Non-pigmented ciliary epithelial cell (primary cell): Measurements from ENCODE around the gene AKR7A3.
"Not testable (repeated sequence)": the region's sequence is repeated elsewhere in the genome, so short reads cannot be mapped to it uniquely, and the experiment has no call there.

ENCODE experiments used
- DNase-seq: peaks from one replicate; pipeline ENCODE4 v3.0.0-alpha.2; 2010; ENCODE audit warnings: low read depth

Gene AKR7A3

DNA sequence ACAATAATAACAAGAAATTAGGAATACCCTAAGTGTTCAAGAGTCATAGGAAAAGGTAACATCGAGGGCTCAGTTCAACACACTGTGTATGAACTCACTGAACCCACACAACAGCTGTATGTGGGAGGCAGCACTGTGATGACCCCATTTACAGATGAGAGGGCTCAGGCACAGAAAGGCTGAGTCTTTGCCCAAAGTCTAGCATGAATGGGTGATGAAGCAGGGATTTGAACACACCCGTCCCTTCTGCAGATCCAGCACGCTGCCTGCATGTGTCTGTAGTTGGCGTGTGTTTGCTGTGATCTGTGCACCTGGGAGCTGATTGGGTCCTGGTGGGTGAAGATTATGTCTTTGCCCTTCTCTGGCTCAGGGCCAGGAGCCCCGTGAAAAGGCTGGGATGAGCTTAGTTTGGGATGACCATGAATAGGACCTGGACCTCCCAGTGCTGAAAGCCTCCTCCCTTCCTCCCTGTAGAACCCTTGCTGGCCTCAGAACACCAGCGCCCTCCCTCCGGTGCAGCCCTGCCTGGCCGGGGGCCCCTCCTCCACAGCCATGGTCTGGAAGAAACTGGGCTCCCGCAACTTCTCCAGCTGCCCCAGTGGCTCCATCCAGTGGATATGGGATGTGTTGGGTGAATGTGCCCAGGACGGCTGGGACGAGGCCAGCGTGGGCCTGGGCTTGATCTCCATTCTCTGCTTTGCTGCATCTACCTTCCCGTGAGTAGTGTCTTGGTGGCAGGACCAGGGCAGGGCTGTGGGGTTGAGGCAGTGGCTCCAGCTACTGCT lies 28.7 kb upstream of the AKR7A3 start:
- no peak for DNase-seq

DNA sequence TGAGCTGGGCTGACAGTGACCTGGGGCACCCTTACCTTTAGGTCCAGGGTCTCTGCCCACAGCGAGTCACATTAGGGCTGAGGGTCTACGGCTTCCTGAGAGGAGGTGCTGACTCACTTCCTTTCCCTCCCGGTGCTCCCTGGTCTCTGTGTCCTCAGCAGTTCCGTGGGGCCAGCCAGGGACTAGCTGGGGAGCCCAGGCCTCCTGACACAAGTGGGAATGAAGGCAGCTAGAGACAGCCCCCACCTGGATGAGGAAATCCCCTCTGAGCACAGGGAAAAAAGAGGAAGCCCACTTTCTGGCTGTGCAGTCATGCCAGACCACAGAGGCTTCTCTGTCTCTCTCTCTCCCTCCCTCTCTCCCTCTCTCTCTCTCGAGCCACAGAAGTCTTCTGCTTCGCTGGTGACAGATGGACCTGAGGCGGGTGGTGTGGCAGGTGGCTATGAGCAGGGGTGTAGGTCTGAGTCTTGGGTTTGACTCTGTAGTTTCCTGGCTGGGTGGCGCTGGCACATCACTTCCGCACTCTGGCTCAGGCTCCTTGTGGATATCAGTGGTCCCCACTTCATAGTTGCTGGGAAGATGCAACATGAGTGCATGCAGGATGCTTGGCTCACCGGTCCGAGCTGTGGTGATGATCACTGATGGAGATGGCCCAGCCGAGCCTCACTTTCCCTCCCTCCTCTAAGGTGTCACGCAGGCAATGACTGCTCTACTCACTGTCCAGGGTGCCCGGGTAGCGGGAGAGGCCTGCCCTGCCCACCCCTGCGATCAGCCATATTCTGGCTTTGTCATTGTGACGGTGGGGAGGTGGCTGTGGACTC lies 27.0 kb upstream of the AKR7A3 start:
- DNase-seq, result no peak

DNA sequence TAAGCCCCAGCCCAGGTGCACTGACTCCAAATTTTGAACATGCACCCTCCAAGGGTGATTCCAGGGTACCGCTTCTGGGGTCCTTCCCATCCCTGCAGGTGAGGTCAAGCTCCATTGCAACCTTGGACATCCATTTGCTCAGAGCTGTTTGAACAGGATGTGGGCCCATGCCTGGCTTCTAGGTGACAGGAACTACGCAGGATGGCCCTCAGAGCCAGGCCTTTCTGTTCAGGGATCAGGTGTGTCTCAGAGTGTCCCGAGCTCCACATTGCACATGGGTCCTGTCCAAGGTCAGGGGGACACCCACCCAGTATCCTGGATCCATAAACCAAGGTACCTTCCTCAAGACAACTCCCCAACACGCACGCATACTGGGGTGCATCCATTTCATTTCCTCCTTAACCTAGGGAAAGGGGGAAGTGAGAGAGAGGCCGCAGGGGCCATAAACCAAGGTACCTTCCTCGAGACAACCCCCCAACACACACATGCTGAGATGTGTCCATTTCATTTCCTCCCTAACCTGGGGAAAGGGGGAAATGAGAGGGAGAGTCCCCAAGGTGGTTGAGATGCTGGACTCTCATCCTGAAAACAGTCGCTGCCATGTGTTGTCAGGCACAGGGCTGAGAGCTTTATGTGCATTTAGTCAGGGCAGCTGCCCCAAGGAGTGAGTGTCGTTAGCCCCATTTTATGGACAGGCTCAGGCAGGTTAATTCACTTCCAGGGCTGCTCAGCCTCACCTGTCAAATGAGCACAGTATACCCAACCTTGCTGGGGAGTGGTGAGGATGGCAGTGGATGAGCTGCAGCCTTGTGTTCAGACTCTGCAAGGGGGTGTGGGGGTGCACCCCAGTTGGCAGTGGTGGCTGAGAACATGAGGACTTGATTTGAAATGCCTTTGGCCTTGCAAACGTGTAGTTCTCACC lies 25.7 kb upstream of the AKR7A3 start:
- DNase-seq, result no peak

DNA sequence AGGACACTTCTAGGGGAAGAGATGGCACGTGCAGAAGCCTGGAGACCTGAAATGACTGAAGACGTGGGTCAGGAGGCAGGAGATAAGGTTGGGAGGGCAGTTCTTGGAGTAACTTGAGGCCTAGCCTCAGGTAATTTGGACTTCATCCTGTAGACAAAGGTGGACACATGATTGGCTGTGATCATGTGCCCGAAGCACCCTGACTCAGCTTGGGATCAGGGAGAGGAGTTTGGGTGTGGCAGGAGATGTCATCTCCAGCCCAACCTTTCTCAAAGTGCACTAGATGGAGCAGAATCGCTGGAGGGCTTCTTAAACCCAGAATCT lies 25.0 kb upstream of the AKR7A3 start:
- no peak for DNase-seq

DNA sequence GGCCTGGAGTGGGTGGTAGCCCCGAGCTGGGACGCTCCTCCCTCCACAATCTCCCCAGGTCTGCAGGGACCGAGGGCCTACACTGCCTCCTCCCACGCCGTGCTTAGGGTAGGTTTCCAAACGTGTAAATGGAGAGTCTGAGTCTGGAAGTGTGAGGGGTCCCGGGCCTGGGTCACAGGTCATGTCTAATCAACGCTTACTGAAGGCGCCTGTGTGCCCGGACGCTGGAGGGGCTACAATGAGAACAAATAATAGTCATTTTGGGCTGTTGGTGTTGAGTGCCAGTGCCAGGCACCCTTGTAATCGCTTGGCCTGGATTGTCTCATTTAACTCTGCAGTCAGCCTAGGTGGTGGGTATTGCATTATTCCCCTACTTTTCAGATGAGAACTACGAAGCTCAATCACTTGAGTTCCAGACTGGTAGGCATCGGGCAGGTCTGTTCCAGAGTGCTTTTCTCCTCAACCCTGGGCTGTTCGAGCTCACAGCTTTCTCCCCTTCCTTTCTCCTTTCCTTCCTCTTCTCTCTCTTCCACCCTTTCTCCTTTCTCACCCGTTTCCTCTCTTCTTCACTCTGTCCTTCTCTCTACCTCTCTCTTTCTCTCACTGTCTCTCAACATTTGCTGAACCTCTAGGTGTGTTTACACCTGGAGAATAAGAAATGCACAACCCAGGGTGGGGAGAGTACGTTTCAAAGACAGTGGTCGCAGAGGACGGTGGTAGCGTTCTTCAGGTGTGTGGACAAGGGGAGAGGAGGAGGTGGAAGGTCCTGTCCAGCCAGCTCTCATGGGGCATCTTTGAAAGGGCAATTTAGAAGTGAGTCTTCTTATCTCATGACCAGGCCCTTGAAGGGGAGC lies 24.4 kb upstream of the AKR7A3 start:
- no peak for DNase-seq

DNA sequence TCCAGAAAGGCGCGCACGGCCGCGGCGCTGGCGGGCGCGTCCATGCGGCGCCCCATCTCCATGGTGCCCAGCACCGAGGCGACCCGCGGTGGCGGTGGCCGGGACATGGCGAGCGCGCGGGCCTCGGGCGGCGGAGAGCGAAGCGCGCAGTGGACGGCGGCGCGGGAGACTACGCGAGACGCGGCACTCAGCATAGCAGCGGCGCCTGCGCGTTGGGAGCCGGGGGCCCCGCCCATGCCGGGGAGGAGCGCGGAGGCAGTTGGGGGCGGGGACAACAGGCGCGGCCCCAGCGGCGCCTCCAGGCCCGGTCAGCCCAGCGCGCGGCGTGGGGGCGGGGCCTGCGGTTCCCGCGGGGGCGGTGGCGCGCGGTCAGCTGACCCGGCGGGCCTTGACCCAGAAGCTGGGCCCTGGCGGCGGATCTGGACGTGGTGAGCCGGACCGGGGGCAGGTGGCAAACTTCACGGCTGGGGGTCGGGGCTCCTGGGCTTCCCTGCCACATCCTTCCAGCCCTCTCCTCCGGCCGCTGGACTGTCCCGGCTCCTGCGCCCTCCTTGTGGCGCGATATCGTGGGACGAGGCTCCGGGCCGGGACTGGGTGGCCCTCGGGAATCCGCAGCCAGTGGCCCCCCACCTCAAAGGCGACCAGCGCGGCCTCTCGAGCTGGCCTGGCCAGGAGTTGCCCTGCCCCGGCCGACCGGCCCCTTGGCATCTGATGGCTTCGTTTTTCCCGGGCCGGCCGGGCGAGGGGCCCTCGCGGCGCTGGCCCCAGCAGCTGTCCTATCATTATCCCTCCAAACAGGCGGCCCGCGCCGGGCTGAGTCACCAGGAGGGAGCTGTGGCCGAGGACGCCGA lies 23.6 kb upstream of the AKR7A3 start, which contains the start of the genes AKR7A2 and SLC66A1:
Gene AKR7A2 (minus strand): TSS at position 214 of the 851 bp plus-strand sequence. CDS start 20 bp downstream, at position 194.
Gene SLC66A1 (plus strand): TSS at position 396 of the 851 bp plus-strand sequence. CDS start 5,352 bp downstream, outside the sequence.
- DNase-seq, result no peak

DNA sequence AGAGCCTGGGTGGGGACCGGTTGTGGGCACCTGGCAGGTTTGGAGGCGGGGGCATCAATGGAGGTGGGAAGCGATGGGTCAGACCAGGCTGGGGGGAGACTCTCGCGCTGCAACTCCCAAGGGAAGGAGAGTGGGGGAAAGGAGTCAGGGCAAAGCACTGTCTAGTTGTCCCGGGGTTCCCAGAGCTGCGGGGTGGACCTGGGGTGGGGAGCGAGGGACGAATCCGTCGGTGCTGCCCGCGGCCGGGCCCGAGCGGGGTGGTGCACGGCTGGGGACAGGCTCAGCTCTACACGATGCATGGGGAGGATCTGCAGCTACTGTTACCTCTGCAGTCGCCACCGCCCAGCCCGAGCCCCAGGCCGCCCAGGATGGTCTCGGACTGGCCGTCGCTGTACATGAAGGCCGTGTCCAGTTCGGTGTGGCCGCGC lies 22.9 kb upstream of the AKR7A3 start:
- DNase-seq, result no peak

DNA sequence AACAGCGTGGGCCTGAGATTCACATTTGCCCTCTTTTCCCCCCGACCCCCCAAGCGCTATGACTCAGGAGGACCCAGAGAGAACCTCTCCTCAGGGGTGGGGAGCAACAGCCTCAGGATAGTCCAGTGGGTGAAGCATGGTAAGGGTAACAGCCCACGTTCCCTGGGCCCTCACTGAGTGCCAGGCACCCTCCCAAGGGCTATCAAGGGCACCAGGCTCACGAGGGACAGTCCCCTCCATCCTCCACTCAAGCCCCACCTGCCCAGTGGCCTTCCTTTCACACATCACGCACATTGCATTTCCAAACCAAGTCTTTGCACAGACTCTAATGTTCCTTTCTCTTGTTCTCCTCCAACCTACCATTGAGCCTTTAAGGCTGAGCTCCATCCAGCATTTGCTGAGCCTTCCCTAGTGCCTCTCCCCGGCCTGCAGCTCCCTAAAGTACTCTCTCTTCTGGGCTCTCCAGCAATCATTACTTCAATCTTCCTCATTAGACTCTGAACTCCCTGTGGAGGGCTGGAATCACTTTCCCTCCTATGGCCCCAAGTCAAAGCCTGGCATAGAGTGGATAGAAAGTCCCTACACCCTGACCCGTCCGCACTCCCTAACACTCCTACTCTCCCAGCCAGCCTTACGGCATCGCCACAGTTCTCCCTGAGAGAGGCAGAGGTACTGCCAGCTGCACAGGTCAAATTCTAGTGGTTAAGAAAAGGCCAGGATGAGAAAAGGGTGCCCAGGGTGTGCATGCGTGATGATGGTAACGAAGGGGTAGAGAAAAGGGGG lies 22.3 kb upstream of the AKR7A3 start:
- no peak for DNase-seq

DNA sequence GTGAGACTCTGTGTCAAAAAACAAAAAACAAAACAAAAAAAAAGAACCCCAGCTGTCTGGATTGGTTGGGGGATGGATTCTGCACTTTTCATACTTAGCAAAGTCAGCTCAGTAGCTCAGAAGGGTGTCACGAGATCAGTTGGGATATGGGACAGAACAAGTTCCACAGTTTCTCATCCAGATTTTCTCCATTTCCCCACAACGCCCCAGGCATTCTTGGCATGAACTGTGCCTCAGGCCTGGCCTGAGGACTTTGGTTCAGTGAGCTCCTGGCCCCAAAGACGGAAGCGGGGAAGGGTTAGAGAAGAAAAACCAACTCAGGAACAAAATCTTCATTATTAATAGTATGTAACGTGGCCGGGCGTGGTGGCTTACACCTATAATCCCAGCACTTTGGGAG lies 21.5 kb upstream of the AKR7A3 start:
- no peak for DNase-seq

DNA sequence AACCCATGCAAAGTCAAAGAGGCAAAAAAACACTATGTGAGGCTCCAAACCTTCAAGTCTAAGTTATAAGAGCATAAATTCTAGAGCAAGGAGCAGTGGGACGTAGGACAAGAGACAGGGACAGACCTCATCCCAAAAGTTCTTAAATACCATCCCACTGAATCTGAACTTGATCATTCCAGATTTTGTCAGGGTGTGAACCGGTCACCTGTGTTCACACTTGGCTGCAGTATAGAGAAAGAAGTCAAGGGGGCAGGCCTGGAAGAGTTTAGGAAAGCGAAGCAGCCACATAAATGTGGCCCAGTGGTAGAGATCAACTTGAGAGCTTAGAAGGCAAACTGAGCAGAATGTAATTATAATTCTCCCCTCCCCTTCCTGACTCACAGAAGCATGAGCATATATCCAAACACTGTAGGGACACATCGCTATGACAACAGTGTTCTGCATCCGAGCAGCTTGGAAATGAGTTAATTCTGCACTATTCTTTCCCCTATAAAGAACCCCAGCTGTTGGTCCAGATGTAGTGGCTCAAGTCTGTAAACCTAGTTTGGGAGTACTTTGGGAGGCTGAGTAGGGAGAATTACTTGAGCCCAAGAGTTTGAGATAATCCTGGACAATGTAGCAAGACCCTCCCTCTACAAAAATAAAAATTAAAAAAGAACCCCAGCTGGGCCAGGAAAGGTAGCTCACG lies 20.7 kb upstream of the AKR7A3 start:
- no peak for DNase-seq

DNA sequence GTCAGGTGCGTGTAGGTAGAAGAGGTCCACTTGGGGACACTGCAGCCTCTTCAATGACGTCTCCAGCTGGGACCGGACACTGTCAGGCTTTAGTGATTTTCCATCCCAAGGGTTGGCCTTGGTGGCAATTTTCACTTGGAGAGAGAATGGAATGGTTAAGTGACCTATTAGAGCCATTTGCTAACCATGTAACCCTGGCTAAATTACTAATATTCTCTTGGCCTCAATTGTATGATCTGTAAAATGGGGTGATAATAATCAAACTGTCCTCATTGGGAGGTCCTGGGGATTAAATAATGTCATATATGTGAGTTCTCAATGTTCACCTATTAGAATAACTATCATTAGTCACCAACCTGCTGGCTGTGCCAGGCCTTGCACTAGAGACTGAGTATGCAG lies 19.9 kb upstream of the AKR7A3 start:
- no peak for DNase-seq

DNA sequence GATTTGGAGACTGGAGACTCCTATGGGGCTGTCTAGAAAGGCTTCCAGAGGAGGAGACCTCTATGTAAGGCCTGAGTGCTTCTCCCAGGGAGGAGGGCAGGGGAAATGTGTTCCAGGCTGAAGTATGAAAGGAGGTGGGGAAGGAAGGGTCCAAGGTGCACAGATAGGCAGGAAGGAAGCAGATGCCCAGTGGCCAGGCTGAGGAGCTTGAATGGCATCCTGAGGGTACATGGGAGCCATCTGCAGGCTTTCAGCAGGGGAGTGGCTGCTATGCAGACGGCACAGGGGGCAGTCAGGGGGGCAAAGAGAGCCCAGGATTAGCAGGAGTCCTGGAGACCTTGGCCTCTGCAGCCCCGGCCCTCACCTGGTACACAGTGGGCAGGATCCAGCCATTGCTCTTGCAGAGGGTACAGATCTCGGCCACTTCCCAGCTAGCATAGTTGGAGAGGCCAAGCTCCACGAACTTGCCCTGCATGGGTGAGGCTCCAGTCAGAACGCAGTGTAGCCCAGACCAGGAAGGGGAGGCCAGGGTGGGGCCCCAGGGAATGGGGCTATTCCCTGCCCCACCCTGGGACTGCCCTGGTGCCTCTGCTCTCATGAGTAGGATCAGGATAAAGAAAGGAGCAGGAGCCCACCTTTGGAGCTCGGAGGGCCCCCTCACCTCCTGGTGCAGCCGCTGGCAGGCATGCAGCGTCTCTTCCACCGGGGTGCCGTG lies 19.4 kb upstream of the AKR7A3 start:
- DNase-seq, result no peak

DNA sequence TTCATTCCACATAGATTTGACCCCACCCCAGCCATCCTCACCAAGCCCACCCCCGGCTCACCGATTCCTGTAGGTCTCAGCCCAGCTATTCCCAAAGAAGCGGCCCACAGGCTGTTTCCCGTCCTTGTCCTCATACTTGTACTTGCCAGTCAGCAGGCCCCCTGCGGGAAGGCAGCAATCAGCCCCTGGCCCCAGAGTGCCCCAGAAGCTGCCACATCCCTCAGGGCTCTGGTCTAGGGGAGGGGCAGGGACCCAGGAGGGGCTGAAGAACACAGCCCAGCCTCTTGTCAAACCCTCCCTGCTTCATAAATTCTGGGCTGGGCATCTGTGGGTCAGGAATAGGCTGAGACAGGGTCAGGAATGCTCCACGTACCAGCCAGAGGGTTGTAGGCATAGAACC lies 18.4 kb upstream of the AKR7A3 start:
- no peak for DNase-seq

DNA sequence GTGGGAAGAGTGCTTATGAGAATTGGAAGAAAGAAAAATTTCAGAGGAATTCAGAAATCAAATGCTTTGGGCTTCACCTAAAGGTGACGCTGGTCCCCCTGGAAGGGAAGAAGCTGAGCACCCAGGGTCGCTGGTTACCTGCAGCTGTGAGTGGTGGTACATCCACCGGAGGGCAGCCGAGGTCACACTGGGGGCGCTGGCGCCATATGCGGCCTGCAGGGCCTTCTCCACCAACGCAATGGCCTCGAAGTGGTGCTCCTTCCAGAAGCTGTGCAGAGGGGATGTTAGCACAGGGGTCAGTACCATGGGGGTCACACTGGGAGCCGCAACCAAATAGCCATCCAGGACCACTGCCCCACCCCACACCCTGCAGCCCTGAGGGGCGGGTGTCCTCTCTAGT lies 17.3 kb upstream of the AKR7A3 start:
- DNase-seq, result no peak

DNA sequence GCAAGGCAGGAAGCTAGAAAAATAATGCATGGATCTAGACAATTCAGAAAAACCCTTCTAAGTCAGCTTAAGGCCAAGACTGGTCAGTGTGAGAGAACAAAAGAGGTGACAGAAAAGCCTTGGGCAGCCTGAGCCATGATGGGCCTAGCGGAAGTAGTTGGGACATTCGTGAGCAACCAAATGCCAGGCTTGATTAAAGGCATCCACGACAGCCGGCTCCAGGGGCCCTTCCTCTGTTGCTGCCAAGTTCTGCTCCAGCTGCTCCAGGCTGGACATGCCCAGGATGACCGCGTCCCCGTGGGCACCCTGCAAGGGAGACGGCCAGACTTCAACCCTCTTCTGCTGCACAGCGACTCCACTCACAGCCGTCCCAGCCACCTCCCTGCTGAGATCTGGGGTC lies 15.5 kb upstream of the AKR7A3 start:
- DNase-seq, result not testable (repeated sequence)

DNA sequence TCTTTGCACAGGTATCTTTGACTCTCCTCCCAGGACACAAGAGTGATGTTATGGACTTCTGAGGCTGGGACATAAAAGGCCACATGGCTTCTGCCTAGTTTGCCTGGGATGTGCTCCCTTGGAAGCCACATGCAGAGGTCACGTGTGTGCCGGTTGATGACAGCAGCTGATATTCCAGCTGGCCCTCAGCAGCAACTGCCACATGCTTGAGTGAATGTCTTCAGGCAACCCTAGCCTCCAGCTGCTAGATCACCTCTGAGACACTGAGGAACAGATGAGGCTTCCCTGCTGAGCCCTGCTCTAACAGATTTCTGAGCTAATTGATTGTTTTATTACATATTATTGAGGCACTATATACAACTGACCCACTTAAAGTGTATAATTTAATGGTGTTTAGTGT lies 11.6 kb upstream of the AKR7A3 start:
- DNase-seq, result no peak

DNA sequence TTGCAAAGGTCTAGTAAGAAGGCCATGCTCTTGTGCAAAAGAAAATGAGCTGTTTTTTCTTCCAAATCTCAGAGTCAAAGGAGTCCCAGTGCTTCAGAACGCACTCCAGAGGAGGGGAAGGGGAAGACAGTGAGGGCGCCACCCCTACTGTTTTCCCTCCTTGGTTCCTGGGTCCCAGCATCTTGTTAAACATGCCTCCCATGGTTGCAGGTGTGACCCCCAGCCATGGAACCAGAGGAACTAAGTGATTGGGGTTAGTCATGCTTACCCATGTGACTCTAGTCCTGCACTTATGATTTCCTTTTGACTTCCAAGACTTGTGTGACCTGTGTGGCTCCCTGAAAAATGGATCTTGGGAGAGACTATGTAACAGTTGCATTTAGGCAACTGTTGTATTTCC lies 6.1 kb upstream of the AKR7A3 start:
- DNase-seq, result no peak

DNA sequence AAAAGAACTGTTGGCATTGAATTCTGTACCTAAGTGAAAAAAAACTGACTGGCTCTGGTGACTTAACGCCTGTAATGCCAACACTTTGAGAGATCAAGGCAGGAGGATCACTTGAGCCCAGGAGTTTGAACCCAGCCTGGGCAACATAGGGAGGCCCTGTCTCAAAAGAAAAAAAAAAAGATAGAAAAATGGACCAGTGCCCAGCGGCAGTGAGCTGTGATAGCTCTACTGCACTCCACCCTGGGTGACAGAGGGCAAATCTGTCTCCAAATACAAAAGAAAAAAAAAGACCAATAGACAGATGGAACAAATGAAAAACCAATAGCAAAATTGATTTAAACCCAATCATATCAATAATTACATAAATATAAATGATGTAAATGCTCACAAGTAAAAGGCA lies 674 bp upstream of the AKR7A3 start:
- no peak for DNase-seq
